Panc1 (cell line): ENCODE results near the gene RIPK3. TPM values are rescaled to one million over a fixed set of nuclear protein-coding genes. Genes with fewer than 3 reads are reported as not detected.

ENCODE experiments used
- ATAC-seq: fragments of 200-7000 bp; cut with Tn5 transposase; 2 replicates; pipeline ENCODE4 v1.9.1; 2020; ENCODE audit warnings: mild to moderate bottlenecking, moderate library complexity
- BruUV-seq: library from RNA; stranded (reverse); fragments of 400-500 nt; replicated peaks from 2 replicates; lab custom pipeline; 2021; lab: Mats Ljungman, UMichigan
- CTCF ChIA-PET: fragments of 300-600 bp; sonication (Branson Sonifier 250); formaldehyde crosslinking; loops from one replicate; lab custom pipeline; 2022; ENCODE audit warnings: antibody characterized with exemption; lab: Charles Lee
- POLR2A ChIA-PET: fragments of 300-600 bp; sonication (Branson Sonifier 250); formaldehyde crosslinking; loops from one replicate; lab custom pipeline; 2022; ENCODE audit warnings: antibody characterized with exemption; lab: Charles Lee
- DNase-seq: peaks from one replicate; pipeline ENCODE4 v3.0.0-alpha.2; 2010; ENCODE audit warnings: low read depth, low spot score
- H3K27ac ChIP-seq: 2 replicates; pipeline ENCODE4 v1.5.1; 2011; ENCODE audit warnings: mild to moderate bottlenecking, low read length, inconsistent platforms
- H3K27me3 ChIP-seq: fragments of 200-500 bp; sonication (Bioruptor generic); 2 replicates; pipeline ENCODE4 v1.6.0; 2014; ENCODE audit warnings: low read length, inconsistent platforms; ENCODE audit not compliant: control insufficient read depth, insufficient read depth
- H3K36me3 ChIP-seq: fragments of 200-500 bp; sonication (Bioruptor generic); 2 replicates; pipeline ENCODE4 v1.5.1; 2014; ENCODE audit warnings: inconsistent platforms, mild to moderate bottlenecking, low read length, moderate library complexity; ENCODE audit not compliant: control insufficient read depth, insufficient read depth
- H3K4me1 ChIP-seq: 2 replicates; pipeline ENCODE4 v1.5.1; 2011; ENCODE audit warnings: inconsistent platforms, mild to moderate bottlenecking, low read length, moderate library complexity; ENCODE audit not compliant: control insufficient read depth, insufficient read depth
- H3K4me3 ChIP-seq, 2 experiments: 2 replicates each; pipeline ENCODE4 v1.5.1; 2011 to 2012; ENCODE audit warnings: low read depth in 2 of 2, low read length in 2 of 2, mild to moderate bottlenecking in 2 of 2, inconsistent platforms in 1 of 2, moderate library complexity in 1 of 2
- H3K9me3 ChIP-seq: fragments of 200-500 bp; sonication (Bioruptor generic); 2 replicates; pipeline ENCODE4 v1.5.1; 2014; ENCODE audit warnings: low read depth, mild to moderate bottlenecking, inconsistent platforms, low read length, moderate library complexity; ENCODE audit not compliant: control insufficient read depth, insufficient read depth
- CTCF ChIP-seq: fragments of 450-650 bp; IDR thresholded peaks from 2 replicates; pipeline ENCODE4 v1.5.1; 2017; ENCODE audit warnings: mild to moderate bottlenecking
- POLR2AphosphoS5 ChIP-seq: IDR thresholded peaks from 2 replicates; pipeline ENCODE4 v1.6.1; 2012; ENCODE audit warnings: mild to moderate bottlenecking, low read depth, low read length, moderate library complexity
- REST ChIP-seq, 2 experiments: IDR thresholded peaks; 2 replicates each; pipeline ENCODE4 v1.6.1; 2011 to 2012; ENCODE audit warnings: low read depth in 2 of 2, control low read depth in 1 of 2, low read length in 1 of 2, mild to moderate bottlenecking in 1 of 2, moderate library complexity in 1 of 2; ENCODE audit not compliant: insufficient read depth in 1 of 2
- SIN3A ChIP-seq: IDR thresholded peaks from 2 replicates; pipeline ENCODE4 v1.6.1; 2012; ENCODE audit warnings: low read depth, mild to moderate bottlenecking, low read length, moderate library complexity, borderline replicate concordance; ENCODE audit not compliant: insufficient read depth
- TCF7L2 ChIP-seq: IDR thresholded peaks from 2 replicates; pipeline ENCODE4 v1.6.1; 2011; ENCODE audit warnings: mild to moderate bottlenecking, low read depth, low read length, inconsistent platforms
- in situ Hi-C: cut with HindIII; loops from 2 replicates; pipeline ENCODE4 v1.10.0; 2016; ENCODE audit warnings: low sequenced_read_pairs, low pct_unique_long_range_greater_than_20kb
- intact Hi-C: fragments of 100-400 bp; cut with micrococcal nuclease; formaldehyde crosslinking; loops from one replicate; pipeline ENCODE4 v1.10.0; 2022; ENCODE audit not compliant: unreplicated experiment
- total RNA-seq: library from RNA; stranded (reverse); gene quantifications from one replicate; pipeline ENCODE4 v1.2.1, GENCODE V29; 2021; ENCODE audit not compliant: unreplicated experiment

Gene RIPK3
- total RNA-seq, 1 experiment from 2014 or later, result not detected

GRCh38 chr14:24368212-24368561, 28.4 kb upstream of the RIPK3 start:
- TF ChIP-seq REST (IDR thresholded peaks at IDR 0.05; ENCODE audit: insufficient read depth in 1 of 2, low read depth in 2 of 2, low read length in 1 of 2) (no peak), CTCF (no peak), TCF7L2 (no peak), POLR2AphosphoS5 (no peak), SIN3A (no peak)
- no TSS peak for BruUV-seq
- POLR2A ChIA-PET, result no interaction called here
- H3K4me3 ChIP-seq, result peak overlapping the region in 1 of 2 experiments; percentile 35; a peak in 1 of 4 replicates
- no peak for DNase-seq
- in situ Hi-C loops (no loop called here), intact Hi-C loops (no loop called here)
- H3K27ac ChIP-seq, result no peak overlapping the region
- CTCF ChIA-PET, result no interaction called here
- H3K9me3 ChIP-seq, result no peaks in the 10 kb centered on the region
- no peaks in the 10 kb centered on the region; the same call in 1 of the 2 replicates for H3K36me3 ChIP-seq
- peaks cover 6% of the 10 kb centered on the region for H3K4me1 ChIP-seq
- H3K27me3 ChIP-seq, result no peaks in the 10 kb centered on the region
- no peak for ATAC-seq

GRCh38 chr14:24367514-24368211, 27.9 kb upstream of the RIPK3 start, which contains the start of gene NFATC4:
TSS of gene NFATC4 (plus strand) at chr14:24368184. CDS start at chr14:24368341, 157 bp downstream.
- TF ChIP-seq REST (IDR thresholded peaks at IDR 0.05; ENCODE audit: insufficient read depth in 1 of 2, low read depth in 2 of 2, low read length in 1 of 2), result no peak
- H3K27ac ChIP-seq, result 0 out of 2 replicates have a peak within 1 kb of the TSS, but pooled peaks have one; percentile 23
- ChIA-PET POLR2A (no interaction called here), CTCF (no interaction called here)
- in situ Hi-C loops (no loop called here), intact Hi-C loops (no loop called here)
- DNase-seq (no peak), ATAC-seq (no peak)
- BruUV-seq, result no TSS peak
- peak within 1 kb of the TSS; percentile 35 to 53 for H3K4me3 ChIP-seq
- no peaks in the 10 kb centered on the region; the same call in 1 of the 2 replicates for H3K36me3 ChIP-seq
- H3K27me3 ChIP-seq, result no peaks in the 10 kb centered on the region
- no peaks in the 10 kb centered on the region for H3K9me3 ChIP-seq
- peaks cover 6% of the 10 kb centered on the region for H3K4me1 ChIP-seq
